ENCODE measurements around the gene TPTE2.
"Not testable (repeated sequence)": the region's sequence is repeated elsewhere in the genome, so short reads cannot be mapped to it uniquely, and the experiment has no call there.

Gene TPTE2

DNA sequence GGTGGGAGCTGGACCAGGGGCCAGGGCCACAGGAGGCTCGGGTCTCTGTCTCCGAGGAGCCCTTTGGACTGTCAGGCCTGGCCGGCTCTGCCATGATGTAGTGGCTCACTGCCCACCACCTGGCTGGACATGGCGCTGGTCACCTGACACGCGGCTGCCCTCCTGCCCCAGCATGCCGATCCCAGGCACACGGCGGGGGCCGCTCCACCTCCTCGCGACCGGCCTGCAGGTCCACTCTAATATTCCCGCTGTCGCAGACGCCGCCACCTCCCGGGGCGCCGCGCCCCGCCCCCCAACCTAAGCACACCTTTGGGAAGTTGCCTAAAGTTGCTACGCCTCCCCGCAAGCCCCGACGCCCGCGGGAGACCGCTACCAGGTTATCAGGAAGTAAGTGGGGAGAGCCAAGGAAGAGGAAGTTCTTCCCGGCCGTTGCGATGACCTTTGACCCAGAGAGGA is at the start of gene TPTE2:
TSS of gene TPTE2 (minus strand) at position 406 of the 456 bp plus-strand sequence. CDS start 58,298 bp downstream, outside the sequence.
- DNase-seq, result not testable (repeated sequence)

DNA sequence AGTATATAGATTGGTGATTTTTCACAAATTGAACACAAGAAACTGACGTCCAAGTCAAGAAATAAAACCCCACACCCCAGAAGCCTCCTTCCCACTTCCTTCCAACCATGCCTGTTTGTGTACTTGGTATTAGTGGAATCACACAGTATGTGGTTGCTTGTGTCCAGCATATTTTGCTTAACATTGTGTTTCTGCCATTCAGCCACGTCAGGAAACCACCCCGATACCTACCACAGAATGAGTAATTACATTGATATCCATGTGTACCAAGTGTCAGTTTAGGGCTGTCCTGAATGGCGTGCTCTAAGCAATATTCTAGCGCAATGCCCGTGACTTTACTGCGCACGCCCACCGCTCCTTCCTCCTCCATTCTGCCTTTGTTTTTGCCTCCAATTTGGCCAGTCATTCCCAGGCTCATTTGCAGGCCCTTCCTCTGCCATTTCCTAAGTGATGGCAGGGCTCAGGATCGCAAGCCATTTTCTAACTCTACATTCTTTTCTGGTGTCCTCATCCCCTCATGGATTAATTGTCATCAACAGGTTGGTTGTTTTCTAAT is 46.3 kb upstream of the TPTE2 start:
- no peak for DNase-seq

DNA sequence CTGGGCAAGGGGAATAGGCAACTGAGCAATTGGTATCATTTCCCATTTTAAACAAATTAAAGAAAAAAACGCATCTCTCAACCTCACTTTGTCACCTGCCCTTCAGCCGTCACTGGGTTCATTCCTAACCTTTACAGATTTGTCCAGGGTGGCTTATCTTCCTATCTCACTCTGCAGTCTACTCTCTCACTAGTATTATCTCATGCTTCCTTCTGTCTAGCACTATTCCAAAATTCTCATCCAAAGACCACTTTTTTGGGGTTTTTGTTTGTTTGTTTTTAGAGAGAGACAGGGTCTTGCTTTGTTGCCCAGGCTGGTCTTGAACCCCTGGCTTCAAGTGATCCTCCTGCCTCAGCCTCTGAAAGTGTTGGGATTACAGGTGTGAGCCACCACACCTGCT is 45.4 kb upstream of the TPTE2 start:
- DNase-seq, result no peak

DNA sequence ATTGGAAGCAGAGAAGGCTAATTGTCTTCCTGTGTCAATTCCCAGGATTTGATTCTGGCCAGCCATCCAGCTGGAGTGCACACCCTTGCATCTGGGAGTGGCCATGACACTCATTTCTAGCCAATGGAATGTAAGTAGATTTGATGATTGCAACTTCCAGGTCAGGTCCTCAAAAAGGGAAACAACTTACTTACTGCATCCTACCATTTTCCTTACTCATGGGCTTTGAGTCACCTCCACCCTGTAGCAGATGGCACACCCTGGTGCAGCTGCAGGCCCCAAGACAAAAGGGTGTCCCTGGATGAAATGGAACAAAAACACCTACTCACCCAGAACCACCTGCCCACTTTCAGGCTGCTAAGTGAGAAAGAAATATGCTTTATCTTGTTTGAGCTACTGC is 44.8 kb upstream of the TPTE2 start:
- DNase-seq, result no peak

GRCh38 chr13:19605161-19605955 is 44.0 kb upstream of the TPTE2 start:
- no peak for DNase-seq

DNA sequence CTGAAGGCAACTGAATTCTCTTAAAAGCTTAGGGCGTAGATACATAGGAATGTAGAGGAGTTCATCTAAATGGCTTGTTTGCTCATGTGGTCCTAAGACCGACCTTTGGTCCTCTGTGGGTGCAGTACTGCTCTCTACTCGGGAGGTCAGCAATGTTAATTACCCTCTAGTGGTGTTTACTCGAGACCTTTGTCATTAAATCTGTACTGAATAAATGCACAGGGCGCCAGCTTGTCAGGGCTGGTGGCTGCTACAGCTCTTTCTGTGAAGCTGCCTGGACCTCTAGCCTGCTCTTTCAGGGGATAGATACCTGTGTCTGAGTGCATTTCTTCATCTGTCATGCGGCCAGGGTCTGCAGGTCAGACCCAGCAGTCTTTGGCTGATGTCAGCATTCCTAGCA is 43.0 kb upstream of the TPTE2 start:
- DNase-seq, result no peak

- DNase-seq, result peak; percentile 84
These were observed 40.7 kb upstream of the TPTE2 start for GRCh38 chr13:19601749-19602725.

DNA sequence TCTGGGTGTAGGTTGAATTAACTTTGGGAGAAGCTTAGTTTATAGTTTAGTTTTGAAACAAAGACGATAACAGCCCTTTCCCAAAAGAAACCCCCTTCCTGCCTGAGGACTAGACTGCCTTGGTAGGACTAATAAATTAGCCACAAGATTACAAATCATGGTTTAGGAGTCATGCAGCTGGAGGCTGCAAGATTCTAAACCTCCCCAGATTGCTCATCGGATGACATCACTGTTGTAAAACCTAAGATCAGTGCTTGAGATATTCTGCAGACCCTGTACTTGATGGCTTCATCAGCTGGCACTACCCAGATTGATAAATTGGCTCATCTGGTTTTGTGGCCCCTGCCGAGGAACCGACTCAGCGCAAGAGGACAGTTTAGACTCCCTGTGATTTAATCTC is 36.2 kb upstream of the TPTE2 start:
- no peak for DNase-seq

- DNase-seq, result no peak
These were observed 35.6 kb upstream of the TPTE2 start for GRCh38 chr13:19596960-19597361.

DNA sequence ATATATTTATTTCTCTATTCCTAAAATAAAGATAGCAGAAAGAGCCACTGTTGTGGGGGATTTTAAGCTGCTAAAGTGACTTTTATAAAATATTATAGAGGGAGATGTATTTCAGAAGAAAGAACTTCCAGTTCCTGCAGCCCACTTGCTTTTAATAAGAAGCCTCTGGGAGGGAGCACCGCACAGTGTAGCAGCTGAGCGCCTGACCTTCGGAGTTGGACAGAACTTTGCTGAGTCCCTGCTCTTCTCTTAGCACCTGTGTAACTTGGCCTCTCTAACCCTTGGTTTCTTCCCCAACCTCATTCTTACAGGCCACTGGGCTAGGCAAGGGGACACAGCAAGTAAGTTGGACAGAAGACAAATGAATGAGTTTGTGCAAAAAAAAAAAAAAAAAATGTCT is 34.8 kb upstream of the TPTE2 start:
- DNase-seq, result peak; percentile 31

DNA sequence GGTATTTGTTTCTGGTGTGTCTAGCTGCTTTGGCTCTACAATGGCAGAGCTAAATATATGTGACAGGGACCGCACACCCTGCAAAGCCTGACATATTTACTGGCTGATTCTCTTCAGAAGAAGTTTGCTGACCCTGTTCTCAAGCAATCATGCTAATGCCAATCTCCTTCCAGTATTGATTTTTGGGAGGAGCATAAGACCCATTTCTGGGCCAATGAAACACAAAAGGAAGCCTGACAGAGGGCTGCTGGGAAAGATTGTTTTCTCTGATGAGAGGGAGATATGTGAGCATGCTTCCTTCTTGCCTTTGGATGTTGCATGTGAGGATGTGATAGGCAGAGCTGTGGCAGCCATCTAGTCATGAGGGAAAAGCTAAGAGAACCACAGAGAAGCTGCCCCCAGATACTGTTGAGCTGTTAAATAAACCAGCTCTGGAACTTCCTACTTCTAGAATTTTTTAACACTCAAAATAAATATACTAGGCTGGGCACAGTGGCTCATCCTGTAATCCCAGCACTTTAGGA is 31.4 kb upstream of the TPTE2 start:
- no peak for DNase-seq

DNA sequence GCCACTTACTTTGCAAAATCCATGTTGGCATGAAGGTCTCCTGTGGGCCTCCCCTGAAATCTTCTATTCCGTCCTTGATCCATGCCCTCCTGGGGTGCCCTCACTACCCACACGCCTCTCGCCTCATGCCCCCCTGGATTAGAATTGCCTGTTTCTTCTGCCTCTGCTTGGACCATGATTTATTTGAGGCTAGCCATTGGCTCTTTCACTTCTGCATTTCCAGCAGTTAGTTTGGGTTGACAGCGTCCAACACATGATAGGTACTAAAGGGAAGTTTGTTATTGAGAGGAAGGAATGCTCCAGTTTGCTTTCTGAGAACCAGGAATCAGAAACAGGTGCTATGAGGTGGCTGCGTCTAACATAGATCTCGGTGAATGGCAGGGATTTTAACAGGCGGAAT is 30.5 kb upstream of the TPTE2 start:
- DNase-seq, result no peak

DNA sequence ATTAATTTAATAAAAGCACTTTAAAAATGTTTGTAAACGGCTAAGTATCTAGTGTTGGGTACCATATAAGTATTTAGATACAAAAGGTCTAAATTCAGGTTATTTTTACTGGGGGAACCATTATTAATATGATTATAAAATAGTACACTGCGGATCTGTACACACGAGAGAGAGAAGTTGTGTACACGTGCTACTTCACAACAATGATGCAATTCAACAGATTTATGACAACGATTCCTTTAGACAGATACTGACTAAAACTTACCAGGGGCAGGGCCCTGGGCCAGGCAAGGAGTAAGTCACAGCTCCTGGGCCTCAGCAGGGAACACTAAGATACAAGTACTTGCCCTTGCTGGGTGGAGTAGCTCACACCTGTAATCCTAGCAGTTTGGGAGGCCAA is 29.1 kb upstream of the TPTE2 start:
- DNase-seq, result no peak

GRCh38 chr13:19589312-19589711 is 28.0 kb upstream of the TPTE2 start:
- DNase-seq, result no peak

GRCh38 chr13:19587635-19588300 is 26.4 kb upstream of the TPTE2 start:
- no peak for DNase-seq

GRCh38 chr13:19586904-19587634 is 25.7 kb upstream of the TPTE2 start:
- DNase-seq, result no peak

DNA sequence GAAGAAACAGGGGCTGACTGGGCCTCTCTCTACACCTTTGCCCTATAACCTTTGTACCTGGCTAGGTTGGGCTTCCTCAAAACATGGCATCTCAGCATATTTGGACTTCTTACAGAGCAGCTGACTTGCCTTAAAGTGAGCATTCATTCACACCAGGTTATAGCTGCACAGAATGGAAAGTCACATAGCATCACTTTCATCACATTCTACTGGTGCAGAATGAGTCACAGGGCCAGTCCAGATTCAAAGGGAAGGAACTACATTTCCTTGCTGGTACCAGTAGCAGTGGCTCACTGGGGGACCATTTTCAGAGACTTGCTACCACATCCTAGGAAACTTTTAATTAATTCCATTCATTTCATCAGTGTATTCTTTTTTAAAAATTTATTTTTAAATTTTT is 20.3 kb upstream of the TPTE2 start:
- DNase-seq, result no peak

DNA sequence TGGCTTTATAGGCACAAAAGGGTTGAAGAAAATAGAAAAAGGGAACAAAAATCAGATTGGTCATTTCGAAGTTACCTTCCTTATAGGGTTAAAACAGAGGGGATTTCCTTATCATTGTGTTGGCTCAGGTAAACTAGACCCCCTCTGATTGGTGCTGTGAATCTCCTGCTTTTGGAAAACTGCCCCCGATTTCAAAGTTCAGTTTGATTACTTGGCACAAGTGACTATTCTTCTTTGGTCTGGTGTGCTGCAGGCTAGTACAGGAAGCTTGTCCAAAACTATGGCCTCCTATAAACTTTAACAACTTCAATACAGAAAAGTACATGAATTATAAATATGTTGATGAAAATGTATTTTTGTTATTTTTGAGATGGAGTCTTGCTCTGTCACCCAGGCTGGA is 13.9 kb upstream of the TPTE2 start:
- DNase-seq, result no peak

- no peak for DNase-seq
These were observed 11.9 kb upstream of the TPTE2 start for GRCh38 chr13:19573120-19573716.

- DNase-seq, result no peak
These were observed 10.9 kb upstream of the TPTE2 start for GRCh38 chr13:19572280-19572679.

GRCh38 chr13:19567820-19568534 is 6.6 kb upstream of the TPTE2 start:
- DNase-seq, result no peak

Measured in islet precursor cell (in vitro differentiated cells).